CD14-positive monocyte (primary cell): ENCODE results near the gene ATG10. TPM values are rescaled to one million over a fixed set of nuclear protein-coding genes. Genes with fewer than 3 reads are reported as not detected.

ENCODE experiments used
- DNase-seq, 3 donors: peaks; one replicate each; pipeline ENCODE4 v3.0.0-alpha.2; 2011 to 2022
- H2AFZ ChIP-seq: 2 replicates; pipeline ENCODE4 v1.6.0; 2012; ENCODE audit warnings: mild to moderate bottlenecking, low read depth, low read length, inconsistent platforms; ENCODE audit not compliant: insufficient read depth, poor library complexity, severe bottlenecking
- H3K27ac ChIP-seq, 2 donors: 1 replicate in 1 of 2; 2 replicates in 1 of 2; pipeline ENCODE4 v1.5.1; 2012 to 2013; ENCODE audit warnings: low read length in 2 of 2, control low read depth in 1 of 2, inconsistent platforms in 1 of 2, low read depth in 1 of 2, mild to moderate bottlenecking in 1 of 2
- H3K27me3 ChIP-seq, 2 donors: one replicate each; pipeline versions ENCODE4 v1.6.0 to v1.6.1; 2011 to 2013; ENCODE audit warnings: low read length in 2 of 2; ENCODE audit not compliant: control insufficient read depth in 2 of 2, insufficient read depth in 2 of 2
- H3K36me3 ChIP-seq, 2 donors: replicated peaks in 1 of 2; 1 replicate in 1 of 2; 2 replicates in 1 of 2; pipeline versions ENCODE4 v1.5.1 to v1.6.1; 2012 to 2013; ENCODE audit warnings: low read length in 2 of 2, control low read depth in 1 of 2, inconsistent platforms in 1 of 2, mild to moderate bottlenecking in 1 of 2; ENCODE audit not compliant: insufficient read depth in 2 of 2, control insufficient read depth in 1 of 2
- H3K4me1 ChIP-seq, 2 donors: 1 replicate in 1 of 2; 2 replicates in 1 of 2; pipeline versions ENCODE4 v1.5.1 to v1.6.1; 2012 to 2013; ENCODE audit warnings: low read length in 2 of 2, control low read depth in 1 of 2, inconsistent platforms in 1 of 2, mild to moderate bottlenecking in 1 of 2, moderate library complexity in 1 of 2; ENCODE audit not compliant: insufficient read depth in 2 of 2, control insufficient read depth in 1 of 2
- H3K4me2 ChIP-seq: replicated peaks from 2 replicates; pipeline ENCODE3; 2012; ENCODE audit warnings: low read length, moderate library complexity, mild to moderate bottlenecking; ENCODE audit not compliant: poor library complexity, severe bottlenecking; ENCODE audit errors: extremely low read depth
- H3K4me3 ChIP-seq, 3 experiments: fragments of 200-600 bp in 1 of 3; sonication (generic) in 1 of 3; replicated peaks in 1 of 3; 1 replicate in 2 of 3; 2 replicates in 1 of 3; pipeline ENCODE4 v1.5.1; 2011 to 2013; ENCODE audit warnings: low read length in 3 of 3, mild to moderate bottlenecking in 3 of 3, control low read depth in 2 of 3, low read depth in 2 of 3, inconsistent platforms in 1 of 3, moderate library complexity in 1 of 3
- H3K79me2 ChIP-seq: 2 replicates; pipeline ENCODE4 v1.6.0; 2012; ENCODE audit warnings: mild to moderate bottlenecking, control low read depth, inconsistent platforms, low read length, moderate library complexity; ENCODE audit not compliant: insufficient read depth
- H3K9ac ChIP-seq: 2 replicates; pipeline ENCODE4 v1.6.0; 2017; ENCODE audit warnings: low read length, mild to moderate bottlenecking; ENCODE audit not compliant: insufficient read depth, poor library complexity, severe bottlenecking
- H3K9me3 ChIP-seq, 2 donors: replicated peaks in 1 of 2; 1 replicate in 1 of 2; 2 replicates in 1 of 2; pipeline versions ENCODE4 v1.5.1 to v1.6.1; 2012 to 2013; ENCODE audit warnings: low read length in 2 of 2, control low read depth in 1 of 2; ENCODE audit not compliant: control insufficient read depth in 1 of 2, insufficient read depth in 1 of 2
- H4K20me1 ChIP-seq: 2 replicates; pipeline ENCODE4 v1.6.0; 2012; ENCODE audit warnings: mild to moderate bottlenecking, low read length, control low read depth, moderate library complexity; ENCODE audit not compliant: insufficient read depth
- H3K27ac Mint-ChIP-seq, 7 donors: one replicate each; pipeline ENCODE4 v1.8.0; 2020; ENCODE audit warnings: mild to moderate bottlenecking in 7 of 7, mixed read lengths in 7 of 7, moderate library complexity in 6 of 7, inconsistent platforms in 2 of 7
- H3K27me3 Mint-ChIP-seq, 3 donors: one replicate each; pipeline ENCODE4 v1.8.0; 2021 to 2022; ENCODE audit warnings: low read depth in 3 of 3, mild to moderate bottlenecking in 3 of 3, mixed read lengths in 3 of 3, moderate library complexity in 3 of 3, inconsistent platforms in 1 of 3
- H3K36me3 Mint-ChIP-seq, 2 donors: one replicate each; pipeline ENCODE4 v1.8.0; 2020; ENCODE audit warnings: mixed read lengths in 2 of 2, inconsistent platforms in 1 of 2, mild to moderate bottlenecking in 1 of 2
- H3K4me1 Mint-ChIP-seq: one replicate; pipeline ENCODE4 v1.8.0; 2020; ENCODE audit warnings: mild to moderate bottlenecking, mixed read lengths
- H3K4me3 Mint-ChIP-seq, 2 donors: one replicate each; pipeline ENCODE4 v1.8.0; 2020; ENCODE audit warnings: mild to moderate bottlenecking in 2 of 2, mixed read lengths in 2 of 2, moderate library complexity in 1 of 2
- H3K9me3 Mint-ChIP-seq, 7 donors: one replicate each; pipeline ENCODE4 v1.8.0; 2020 to 2022; ENCODE audit warnings: mixed read lengths in 7 of 7, mild to moderate bottlenecking in 6 of 7, moderate library complexity in 6 of 7, inconsistent platforms in 2 of 7
- CTCF ChIP-seq: fragments of 200-600 bp; IDR thresholded peaks from one replicate; pipeline ENCODE4 v1.8.0; 2022; ENCODE audit warnings: antibody characterized with exemption, mild to moderate bottlenecking
- WGBS: methylation state at CpG from one replicate; pipeline ENCODE4 v1.1.5; 2013; ENCODE audit warnings: missing lambda C conversion rate; ENCODE audit not compliant: insufficient coverage; 5-methylcytosine and 5-hydroxymethylcytosine counted together
- intact Hi-C, 2 donors: fragments of 100-400 bp; cut with micrococcal nuclease; formaldehyde crosslinking; loops; one replicate each; pipeline versions ENCODE4 v1.15.0 to v1.15.1; 2023
- polyA plus RNA-seq, 3 donors: library from polyadenylated mRNA; depleted of rRNA in 1 of 3; unstranded in 2 of 3; stranded (reverse) in 1 of 3; fragments of 300-500 nt in 2 of 3; fragments of >200 nt in 1 of 3; fragmentation: Illumina TruSeq in 2 of 3; gene quantifications; 1 replicate in 2 of 3; 2 replicates in 1 of 3; pipeline ENCODE4 v1.2.3, GENCODE V29; 2012 to 2021

Gene ATG10
- polyA plus RNA-seq, 3 donors = 2.1 to 7.9 (median 5.6) TPM

GRCh38 chr5:82257247-82257646 is 285.4 kb downstream of the ATG10 start:
- H3K4me2 ChIP-seq = no peak overlapping the region

GRCh38 chr5:82257729-82258128 is 285.9 kb downstream of the ATG10 start:
- no peaks in the 10 kb centered on the region for H4K20me1 ChIP-seq
- no peak overlapping the region for H2AFZ ChIP-seq
- peaks cover 7% of the 10 kb centered on the region for H3K4me1 Mint-ChIP-seq
- peaks cover 0 to 6% of the 10 kb centered on the region in 2 donors for H3K36me3 ChIP-seq
- no peaks in the 10 kb centered on the region for H3K4me1 ChIP-seq
- no peaks in the 10 kb centered on the region for H3K9me3 ChIP-seq
- TF ChIP-seq CTCF = no peak
- no peaks in the 10 kb centered on the region for H3K27me3 ChIP-seq
- H3K9ac ChIP-seq = no peak overlapping the region
- H3K27ac ChIP-seq = no peak overlapping the region
- no peak for DNase-seq
- no peak overlapping the region for H3K27ac Mint-ChIP-seq
- H3K9me3 Mint-ChIP-seq = no peaks in the 10 kb centered on the region
- H3K4me3 Mint-ChIP-seq = no peak overlapping the region
- H3K27me3 Mint-ChIP-seq = no peaks in the 10 kb centered on the region
- no peak overlapping the region for H3K4me2 ChIP-seq
- WGBS = 96% methylated on average over 2 of the region's 3 CpGs
- H3K4me3 ChIP-seq = no peak overlapping the region
- no peaks in the 10 kb centered on the region for H3K79me2 ChIP-seq
- peaks cover 12 to 22% of the 10 kb centered on the region in 2 donors for H3K36me3 Mint-ChIP-seq
- intact Hi-C loops = no loop called here

More at GRCh38 chr5:82257247-82257646, 285.4 kb downstream of the ATG10 start:
- no peaks in the 10 kb centered on the region for H4K20me1 ChIP-seq
- intact Hi-C loops = no loop called here
- no peak overlapping the region for H3K4me3 ChIP-seq
- peaks cover 0 to 6% of the 10 kb centered on the region in 2 donors for H3K36me3 ChIP-seq
- no CpG with 5 or more reads among the region's 2 CpGs for WGBS
- H3K9ac ChIP-seq = no peak overlapping the region
- H3K4me1 Mint-ChIP-seq = peaks cover 7% of the 10 kb centered on the region
- TF ChIP-seq CTCF = no peak
- no peak overlapping the region for H3K4me3 Mint-ChIP-seq
- peaks cover 12 to 22% of the 10 kb centered on the region in 2 donors for H3K36me3 Mint-ChIP-seq
- DNase-seq = no peak
- no peak overlapping the region for H3K27ac Mint-ChIP-seq
- H3K27me3 Mint-ChIP-seq = no peaks in the 10 kb centered on the region
- H3K27ac ChIP-seq = no peak overlapping the region
- H2AFZ ChIP-seq = no peak overlapping the region
- no peaks in the 10 kb centered on the region for H3K79me2 ChIP-seq
- H3K9me3 ChIP-seq = no peaks in the 10 kb centered on the region
- H3K9me3 Mint-ChIP-seq = no peaks in the 10 kb centered on the region
- no peaks in the 10 kb centered on the region for H3K4me1 ChIP-seq
- no peaks in the 10 kb centered on the region for H3K27me3 ChIP-seq
